T-helper 9 cell (primary cell): Measurements from ENCODE around the gene CD6.
"Not testable (repeated sequence)": the region's sequence is repeated elsewhere in the genome, so short reads cannot be mapped to it uniquely, and the experiment has no call there.

Experiments used
- DNase-seq: peaks from one replicate; pipeline ENCODE4 v3.0.0-alpha.2; 2020

The CD6 gene

GRCh38 chr11:61057615-61058014 lies 86.1 kb downstream of the CD6 start:
- no peak for DNase-seq

- DNase-seq: no peak
Observed at GRCh38 chr11:61058583-61059259, 87.2 kb downstream of the CD6 start.

GRCh38 chr11:61059260-61059752 lies 87.8 kb downstream of the CD6 start:
- no peak for DNase-seq

DNA sequence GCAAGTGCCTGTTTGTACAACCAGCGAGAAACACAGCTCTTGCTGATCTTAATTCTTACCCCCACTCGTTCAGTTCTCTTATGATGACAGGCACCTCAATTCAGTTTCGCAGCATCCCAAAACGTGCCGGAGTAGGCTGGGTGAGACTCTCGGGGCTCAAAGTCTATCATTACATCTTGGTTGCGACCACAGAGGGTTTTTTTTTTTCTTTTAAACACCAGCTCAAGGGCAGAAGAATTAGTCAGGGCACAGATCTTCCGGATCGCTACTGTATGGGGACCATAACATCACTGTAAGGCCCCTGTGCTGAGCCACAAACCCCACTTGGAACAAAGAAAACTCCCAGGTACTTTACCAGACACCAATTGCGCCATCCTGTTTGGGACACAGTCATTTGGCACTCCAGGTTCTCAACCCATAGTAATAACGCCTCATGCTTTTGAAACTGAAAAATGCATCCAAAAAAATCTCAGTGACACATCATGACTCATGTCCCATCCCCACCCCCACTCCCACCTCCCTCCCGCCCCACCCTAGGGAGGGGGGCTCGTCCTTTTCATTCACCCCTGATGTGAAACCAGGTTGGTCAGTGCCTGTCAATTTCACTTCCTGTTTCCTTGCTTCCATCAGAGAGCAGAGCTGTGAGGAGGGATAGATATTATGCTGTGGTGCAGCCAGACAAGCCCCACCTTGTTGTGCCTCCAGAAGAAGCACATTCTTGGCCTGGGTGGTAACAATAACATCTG lies 89.8 kb downstream of the CD6 start:
- peak; percentile 66 for DNase-seq

DNA sequence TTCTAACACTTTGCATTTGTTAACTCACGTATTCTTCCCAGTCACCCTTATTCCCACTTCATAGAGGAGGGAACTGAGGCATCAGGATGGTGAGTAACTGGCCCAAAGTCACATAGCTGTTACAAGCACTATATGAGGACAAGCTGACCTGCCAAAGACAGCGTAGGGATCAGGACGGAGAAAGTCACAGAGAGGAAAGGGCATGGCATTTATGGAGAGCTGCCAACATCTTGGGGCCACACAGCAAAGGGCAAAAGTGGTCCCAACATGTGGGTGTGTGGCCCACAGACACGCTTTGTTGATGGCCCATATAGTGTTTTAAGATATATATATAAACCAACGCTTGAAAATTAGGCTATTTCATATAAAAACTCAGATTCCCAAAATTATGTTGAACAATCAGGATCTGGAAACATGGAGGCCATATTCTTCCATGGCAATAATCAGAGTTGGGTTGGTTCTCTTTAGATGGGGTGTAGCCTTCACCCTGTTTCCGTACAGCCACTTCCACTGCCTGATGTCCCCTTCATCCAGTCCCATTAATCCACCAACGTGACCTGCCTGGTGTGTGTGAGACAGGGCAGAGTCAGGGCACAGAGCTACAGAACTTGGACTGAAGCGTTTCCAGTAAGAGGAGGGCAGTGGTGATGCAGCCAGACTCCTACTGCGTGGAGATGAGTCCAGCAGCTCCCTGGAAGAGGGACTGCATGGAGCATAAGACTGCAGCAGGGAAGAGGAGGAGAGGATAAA lies 90.9 kb downstream of the CD6 start:
- no peak for DNase-seq

GRCh38 chr11:61065236-61065635 lies 93.8 kb downstream of the CD6 start:
- not testable (repeated sequence) for DNase-seq

DNA sequence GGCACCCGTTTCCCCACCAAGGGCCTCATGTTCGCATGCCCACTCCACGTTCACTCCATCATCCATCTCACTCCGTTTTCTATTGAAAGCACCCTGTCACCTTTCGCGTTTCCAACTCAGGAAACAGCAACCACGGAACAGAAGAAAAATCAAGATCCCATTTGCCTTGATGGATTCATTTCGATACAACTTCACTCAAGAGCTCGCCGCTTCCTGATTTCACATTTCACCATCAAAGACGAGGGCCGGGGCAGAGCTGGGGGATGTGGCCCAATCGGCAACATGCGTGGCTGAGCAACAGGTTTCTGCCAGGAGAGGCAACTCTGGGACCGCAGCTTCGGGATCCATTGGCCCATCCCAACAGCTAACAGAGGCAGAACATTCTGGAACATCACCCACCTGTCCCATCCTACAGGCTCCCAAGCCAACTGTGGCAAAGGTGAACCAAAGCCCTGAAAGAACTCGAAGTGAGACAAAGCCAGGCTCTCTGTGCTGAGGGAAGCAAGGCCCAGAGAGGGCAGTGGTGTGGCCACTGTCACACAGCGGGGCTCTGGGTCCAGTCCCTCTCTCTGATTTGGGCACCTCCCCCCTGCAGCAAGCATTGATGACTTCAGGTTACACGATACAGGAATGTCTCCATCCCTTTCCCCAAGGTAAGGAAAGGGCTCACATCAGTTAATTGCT lies 94.6 kb downstream of the CD6 start:
- no peak for DNase-seq

- no peak for DNase-seq
Observed at GRCh38 chr11:61066645-61067044, 95.2 kb downstream of the CD6 start.

DNA sequence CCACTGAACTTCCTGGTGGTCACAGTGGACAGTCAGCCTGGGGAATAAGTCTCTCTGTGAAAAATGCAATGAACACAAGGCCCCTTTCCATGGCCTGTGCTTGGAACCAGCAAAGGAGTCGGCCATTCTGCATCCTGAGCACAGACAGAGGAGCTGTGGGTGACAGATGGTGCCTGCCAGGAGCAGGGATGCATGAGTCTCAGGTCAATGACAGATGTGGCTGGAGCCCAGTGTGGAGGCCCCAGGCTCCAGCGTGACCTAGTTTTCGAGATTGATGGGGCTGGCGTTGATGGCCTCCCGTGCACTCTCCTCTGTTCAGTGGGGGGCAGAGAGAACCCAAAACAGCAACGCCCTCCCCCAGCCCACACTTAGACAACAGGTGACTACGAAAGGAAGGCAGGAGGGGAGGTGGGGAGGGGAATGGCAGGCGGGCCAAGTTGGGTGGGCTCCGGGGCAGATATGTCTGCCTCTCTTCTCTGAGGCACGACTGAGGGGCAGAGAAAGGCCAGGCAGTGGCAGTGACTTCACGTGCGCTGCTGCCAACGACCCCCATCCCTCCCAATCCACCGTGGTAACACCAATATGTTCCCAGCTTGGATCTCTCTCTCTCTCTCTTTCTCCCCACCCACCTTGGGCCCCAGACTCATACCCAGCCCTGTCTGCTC lies 96.4 kb downstream of the CD6 start:
- no peak for DNase-seq

GRCh38 chr11:61068581-61068980 lies 97.1 kb downstream of the CD6 start:
- DNase-seq: no peak

DNA sequence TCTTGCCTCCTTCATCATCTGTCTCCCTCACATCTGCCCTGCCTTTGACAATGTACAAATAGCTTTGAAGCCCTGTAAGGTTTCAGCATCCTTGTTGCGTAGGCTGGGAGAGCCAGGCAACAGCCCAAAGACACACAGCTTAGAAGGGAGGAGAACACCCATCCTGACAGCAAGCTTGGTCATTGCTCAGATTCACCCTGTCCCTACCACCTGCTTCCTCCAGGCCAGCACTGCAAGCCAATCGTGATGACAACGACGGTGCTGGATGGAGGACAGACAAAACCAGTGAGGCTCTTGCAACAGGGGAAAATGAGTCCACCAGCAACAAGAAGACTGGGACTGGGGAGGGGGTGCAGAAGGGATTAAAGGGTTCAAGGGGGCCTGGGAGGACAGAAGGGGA lies 97.9 kb downstream of the CD6 start:
- no peak for DNase-seq
